MCF 10A (cell line): ENCODE measurements around the gene HIGD2A. TPM values are rescaled to one million over a fixed set of nuclear protein-coding genes. Genes with fewer than 3 reads are reported as not detected.
A peak's percentile ranks its signal among the peaks of the same experiment; 100 is the strongest.

Experiments used
- BruUV-seq: library from RNA; stranded (reverse); fragments of 400-500 nt; replicated peaks from 2 replicates; lab custom pipeline; 2021; lab: Mats Ljungman, UMichigan
- CTCF ChIA-PET: fragments of 300-600 bp; sonication (Branson Sonifier 250); formaldehyde crosslinking; extraction: SDS; loops from one replicate; lab custom pipeline; 2021; ENCODE audit warnings: antibody characterized with exemption, inconsistent platforms; lab: Yijun Ruan, JAX
- POLR2A ChIA-PET: fragments of 300-600, 350-650 bp; sonication (Branson Sonifier 250); formaldehyde crosslinking; extraction: SDS; loops from one replicate; lab custom pipeline; 2020; ENCODE audit warnings: antibody characterized with exemption, inconsistent platforms; lab: Yijun Ruan, JAX
- DNase-seq: peaks from one replicate; pipeline ENCODE4 v3.0.0-alpha.2; 2018; ENCODE audit not compliant: unreplicated experiment
- H3K27ac Mint-ChIP-seq: one replicate; pipeline ENCODE4 v1.8.0; 2022; ENCODE audit warnings: mild to moderate bottlenecking, low read depth, mixed read lengths; ENCODE audit not compliant: unreplicated experiment
- H3K27me3 Mint-ChIP-seq: one replicate; pipeline ENCODE4 v1.8.0; 2022; ENCODE audit warnings: mixed read lengths; ENCODE audit not compliant: insufficient read depth, unreplicated experiment
- H3K36me3 Mint-ChIP-seq: one replicate; pipeline ENCODE4 v1.8.0; 2022; ENCODE audit warnings: mild to moderate bottlenecking, moderate library complexity, mixed read lengths; ENCODE audit not compliant: insufficient read depth, unreplicated experiment
- H3K4me1 Mint-ChIP-seq: one replicate; pipeline ENCODE4 v1.8.0; 2022; ENCODE audit warnings: mixed read lengths; ENCODE audit not compliant: insufficient read depth, unreplicated experiment
- H3K4me3 Mint-ChIP-seq: one replicate; pipeline ENCODE4 v1.8.0; 2022; ENCODE audit warnings: mild to moderate bottlenecking, moderate library complexity, mixed read lengths; ENCODE audit not compliant: unreplicated experiment
- H3K9me3 Mint-ChIP-seq: one replicate; pipeline ENCODE4 v1.8.0; 2022; ENCODE audit warnings: mixed read lengths; ENCODE audit not compliant: unreplicated experiment
- CTCF ChIP-seq: fragments of 200-600 bp; IDR thresholded peaks from one replicate; pipeline ENCODE4 v1.8.0; 2022; ENCODE audit warnings: antibody characterized with exemption, mild to moderate bottlenecking; ENCODE audit not compliant: unreplicated experiment
- intact Hi-C: fragments of 100-400 bp; cut with micrococcal nuclease; formaldehyde crosslinking; loops from 2 replicates; pipeline ENCODE4 v1.14.1; 2022
- total RNA-seq: library from RNA; stranded (reverse); gene quantifications from 2 replicates; pipeline ENCODE4 v1.2.3, GENCODE V29; 2022

HIGD2A gene
- total RNA-seq, 1 experiment from 2014 or later = 196 TPM

GRCh38 chr5:176394096-176394495 lies 5.5 kb downstream of the HIGD2A start:
- ChIA-PET POLR2A (interaction anchor here (0.6 to 2.1 kb wide), 4 partner anchors 9 to 670 kb away, joined by 3 to 8 read pairs (median 4); partner anchors contain the start of genes KIAA1191 and RNF44), CTCF (interaction anchor here (0.7 to 1.8 kb wide), 4 partner anchors 22 to 179 kb away, joined by 3 to 7 read pairs (median 4); partner anchors contain the start of genes CLTB and FAF2)
- Mint-ChIP-seq H3K4me3 (no peak overlapping the region), H3K27ac (no peak overlapping the region), H3K4me1 (no peaks in the 10 kb centered on the region), H3K9me3 (no peaks in the 10 kb centered on the region), H3K36me3 (peaks cover 86% of the 10 kb centered on the region), H3K27me3 (no peaks in the 10 kb centered on the region)
- no TSS peak for BruUV-seq
- TF ChIP-seq CTCF = no peak
- DNase-seq = no peak
- intact Hi-C loops = no loop called here

GRCh38 chr5:176394881-176395675 lies 6.5 kb downstream of the HIGD2A start:
- Mint-ChIP-seq H3K27me3 (no peaks in the 10 kb centered on the region), H3K4me1 (peaks cover 1% of the 10 kb centered on the region), H3K36me3 (peaks cover 80% of the 10 kb centered on the region), H3K4me3 (no peak overlapping the region), H3K27ac (peak overlapping the region; percentile 63), H3K9me3 (no peaks in the 10 kb centered on the region)
- no peak for DNase-seq
- TF ChIP-seq CTCF = no peak
- CTCF ChIA-PET = interaction anchor here (0.6 to 1.8 kb wide), 7 partner anchors 10 to 178 kb away, joined by 3 to 7 read pairs (median 3); partner anchors contain the start of genes CLTB and FAF2
- intact Hi-C loops = no loop called here
- POLR2A ChIA-PET = interaction anchor here (0.7 to 1.4 kb wide), 3 partner anchors 53 to 669 kb away, joined by 3 to 4 read pairs (median 3); partner anchors contain the start of genes FAF2 and RNF44
- no TSS peak for BruUV-seq

- BruUV-seq = no TSS peak
- intact Hi-C loops = no loop called here
- no peak overlapping the region for H3K4me3 Mint-ChIP-seq
- ChIA-PET POLR2A (interaction anchor here (0.7 kb wide), 1 partner anchor 30 kb away, joined by 3 read pairs; no protein-coding TSS in a partner anchor), CTCF (interaction anchor here (0.6 kb wide), 1 partner anchor 20 kb away, joined by 3 read pairs; no protein-coding TSS in a partner anchor)
- peak overlapping the region; percentile 17 for H3K27ac Mint-ChIP-seq
- peaks cover 14% of the 10 kb centered on the region for H3K4me1 Mint-ChIP-seq
- peaks cover 76% of the 10 kb centered on the region for H3K36me3 Mint-ChIP-seq
- no peaks in the 10 kb centered on the region for H3K9me3 Mint-ChIP-seq
- no peak for TF ChIP-seq CTCF
- no peak for DNase-seq
- H3K27me3 Mint-ChIP-seq = no peaks in the 10 kb centered on the region
These were observed 7.8 kb downstream of the HIGD2A start for GRCh38 chr5:176396330-176396729.
